OCI-LY1 (cell line): Measurements from ENCODE around the gene PDZK1IP1.

Source experiments
- H2AFZ ChIP-seq: fragments of 200-600 bp; sonication (generic), shearing (Covaris generic); 2 replicates; pipeline ENCODE4 v1.6.0; 2014; ENCODE audit warnings: antibody characterized with exemption, mild to moderate bottlenecking, low read length
- H3F3A ChIP-seq: fragments of 200-600 bp; sonication (generic), shearing (Covaris generic); 2 replicates; pipeline ENCODE4 v1.6.0; 2014; ENCODE audit warnings: mild to moderate bottlenecking, antibody characterized with exemption, low read length, moderate library complexity; ENCODE audit not compliant: insufficient read depth
- H3K27ac ChIP-seq: fragments of 200-600 bp; sonication (generic); 2 replicates; pipeline ENCODE4 v1.5.1; 2014; ENCODE audit warnings: low read length, mixed run types, mild to moderate bottlenecking, low read depth; ENCODE audit not compliant: poor library complexity, severe bottlenecking
- H3K27me3 ChIP-seq: fragments of 200-600 bp; sonication (generic); 2 replicates; pipeline ENCODE4 v1.6.0; 2014; ENCODE audit warnings: antibody characterized with exemption, mild to moderate bottlenecking, low read length, moderate library complexity; ENCODE audit not compliant: insufficient read depth
- H3K36me3 ChIP-seq: fragments of 200-600 bp; sonication (generic); 2 replicates; pipeline ENCODE4 v1.6.1; 2014; ENCODE audit warnings: mild to moderate bottlenecking, antibody characterized with exemption, low read length, moderate library complexity, mixed read lengths; ENCODE audit not compliant: insufficient read depth
- H3K4me1 ChIP-seq: fragments of 200-600 bp; sonication (generic); 2 replicates; pipeline ENCODE4 v1.5.1; 2014; ENCODE audit warnings: mild to moderate bottlenecking, low read length, moderate library complexity; ENCODE audit not compliant: insufficient read depth, severe bottlenecking
- H3K4me2 ChIP-seq: fragments of 200-600 bp; sonication (generic), shearing (Covaris generic); 2 replicates; pipeline ENCODE4 v1.6.1; 2014; ENCODE audit warnings: low read length
- H3K4me3 ChIP-seq: fragments of 200-600 bp; sonication (generic); 2 replicates; pipeline ENCODE4 v1.5.1; 2014; ENCODE audit warnings: low read length, low read depth, mild to moderate bottlenecking, mixed read lengths; ENCODE audit not compliant: poor library complexity, severe bottlenecking
- H3K79me2 ChIP-seq: fragments of 200-600 bp; shearing (Covaris generic); 2 replicates; pipeline ENCODE4 v1.6.1; 2016; ENCODE audit warnings: mixed run types, low read length, mixed read lengths; ENCODE audit not compliant: insufficient read depth
- H3K9ac ChIP-seq: fragments of 200-600 bp; sonication (generic), shearing (Covaris generic); 2 replicates; pipeline ENCODE4 v1.6.1; 2014; ENCODE audit warnings: mild to moderate bottlenecking, low read length, mixed read lengths
- H3K9me2 ChIP-seq: fragments of 200-600 bp; sonication (generic), shearing (Covaris generic); 2 replicates; pipeline ENCODE4 v1.6.1; 2014; ENCODE audit warnings: low read depth, mild to moderate bottlenecking, low read length, mixed read lengths
- H3K9me3 ChIP-seq: fragments of 200-600 bp; shearing (Covaris generic); 2 replicates; pipeline ENCODE4 v1.6.1; 2014; ENCODE audit warnings: low read length, mixed read lengths
- H4K20me1 ChIP-seq: fragments of 200-600 bp; sonication (generic), shearing (Covaris generic); 2 replicates; pipeline ENCODE4 v1.6.0; 2016; ENCODE audit warnings: mild to moderate bottlenecking, low read length; ENCODE audit not compliant: insufficient read depth
- EZH2 ChIP-seq: fragments of 200-600 bp; sonication (generic), shearing (Covaris generic); IDR thresholded peaks from 2 replicates; pipeline ENCODE4 v1.8.0; 2017; ENCODE audit warnings: borderline replicate concordance, mixed run types, mild to moderate bottlenecking, antibody characterized with exemption, low read length, moderate library complexity, mixed read lengths
- TF ChIP-seq, protein P1 (sequence below): fragments of 200-600 bp; sonication (generic), shearing (Covaris generic); IDR thresholded peaks from 2 replicates; pipeline ENCODE4 v1.5.1; 2017; ENCODE audit warnings: mild to moderate bottlenecking, antibody characterized with exemption, low read length, moderate library complexity, mixed read lengths

Gene PDZK1IP1

DNA sequence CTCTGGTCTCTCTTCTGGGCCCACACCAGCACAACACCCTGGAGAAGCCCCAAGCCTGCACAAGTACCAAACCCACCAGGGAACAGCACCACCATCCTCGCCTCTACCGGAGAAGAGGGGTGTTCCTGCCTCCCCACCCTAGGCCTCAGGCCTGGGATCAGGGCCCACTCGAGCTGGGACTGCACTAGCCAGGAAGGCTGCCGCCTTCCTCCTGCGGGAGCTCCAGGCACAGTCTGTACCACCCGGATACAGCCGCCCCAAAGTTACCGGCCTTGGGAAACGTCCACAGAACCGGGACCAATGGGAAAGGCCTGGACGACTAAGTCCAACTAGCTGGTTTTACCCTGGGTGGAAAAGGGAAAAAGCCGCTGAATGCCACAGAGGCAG is 38.8 kb upstream of the PDZK1IP1 start:
- Histone ChIP-seq H3K9me3 (no peaks in the 10 kb centered on the region), H3K27ac (no peak overlapping the region), H3K4me3 (no peak overlapping the region), H4K20me1 (no peaks in the 10 kb centered on the region), H3K27me3 (no peaks in the 10 kb centered on the region; the same call in 1 of the 2 replicates), H3K4me2 (no peak overlapping the region), H3K4me1 (no peaks in the 10 kb centered on the region), H3K79me2 (no peaks in the 10 kb centered on the region), H3K9me2 (no peaks in the 10 kb centered on the region), H3F3A (no peaks in the 10 kb centered on the region), H3K36me3 (no peaks in the 10 kb centered on the region), H3K9ac (no peak overlapping the region), H2AFZ (no peak overlapping the region)
- TF ChIP-seq, protein P1, sequence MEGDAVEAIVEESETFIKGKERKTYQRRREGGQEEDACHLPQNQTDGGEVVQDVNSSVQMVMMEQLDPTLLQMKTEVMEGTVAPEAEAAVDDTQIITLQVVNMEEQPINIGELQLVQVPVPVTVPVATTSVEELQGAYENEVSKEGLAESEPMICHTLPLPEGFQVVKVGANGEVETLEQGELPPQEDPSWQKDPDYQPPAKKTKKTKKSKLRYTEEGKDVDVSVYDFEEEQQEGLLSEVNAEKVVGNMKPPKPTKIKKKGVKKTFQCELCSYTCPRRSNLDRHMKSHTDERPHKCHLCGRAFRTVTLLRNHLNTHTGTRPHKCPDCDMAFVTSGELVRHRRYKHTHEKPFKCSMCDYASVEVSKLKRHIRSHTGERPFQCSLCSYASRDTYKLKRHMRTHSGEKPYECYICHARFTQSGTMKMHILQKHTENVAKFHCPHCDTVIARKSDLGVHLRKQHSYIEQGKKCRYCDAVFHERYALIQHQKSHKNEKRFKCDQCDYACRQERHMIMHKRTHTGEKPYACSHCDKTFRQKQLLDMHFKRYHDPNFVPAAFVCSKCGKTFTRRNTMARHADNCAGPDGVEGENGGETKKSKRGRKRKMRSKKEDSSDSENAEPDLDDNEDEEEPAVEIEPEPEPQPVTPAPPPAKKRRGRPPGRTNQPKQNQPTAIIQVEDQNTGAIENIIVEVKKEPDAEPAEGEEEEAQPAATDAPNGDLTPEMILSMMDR: no peak
- no peak for TF ChIP-seq EZH2

DNA sequence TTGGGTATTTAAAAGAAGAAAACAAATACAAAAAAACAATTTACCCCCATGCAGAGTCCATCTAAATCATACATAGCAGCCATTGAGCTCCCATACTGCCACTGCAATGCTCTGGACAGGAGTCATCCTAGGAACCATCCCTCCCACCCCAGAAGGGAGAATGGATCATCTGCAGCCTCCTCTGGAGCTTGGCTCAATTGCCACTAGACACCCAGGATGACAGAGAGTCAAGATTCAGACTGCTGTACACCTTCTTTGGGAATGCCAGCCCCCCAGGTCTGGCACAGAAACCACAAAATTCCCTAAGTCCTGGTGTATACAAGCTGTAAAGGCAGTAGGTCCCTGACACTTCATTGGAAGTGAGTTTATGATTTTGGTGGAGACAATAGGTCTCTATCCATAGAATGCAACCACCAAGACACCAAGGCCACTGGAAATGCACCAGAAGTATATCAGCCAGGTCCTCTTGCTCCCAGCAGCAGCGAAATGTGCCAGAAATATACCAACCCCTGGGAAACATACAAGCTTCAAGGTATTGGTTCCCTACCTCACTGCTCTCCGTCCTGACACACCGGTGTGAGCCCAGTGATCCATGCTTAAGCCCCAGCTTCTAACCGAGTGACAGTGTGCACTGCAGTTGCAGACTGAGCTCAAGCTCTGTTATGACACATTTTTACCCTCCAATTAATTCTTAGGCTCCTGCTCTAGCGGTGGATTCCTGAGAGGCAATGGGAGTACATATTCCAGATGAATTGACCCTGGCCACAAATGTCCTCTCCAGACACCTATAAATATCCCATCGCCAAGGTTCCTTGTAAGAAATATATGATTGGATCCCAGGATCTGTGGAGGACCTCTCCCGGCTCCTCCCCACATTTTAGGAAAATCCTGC is 37.8 kb upstream of the PDZK1IP1 start:
- Histone ChIP-seq H3K4me1 (no peaks in the 10 kb centered on the region), H2AFZ (no peak overlapping the region), H3K27me3 (no peaks in the 10 kb centered on the region; the same call in 1 of the 2 replicates), H3K27ac (no peak overlapping the region), H3F3A (no peaks in the 10 kb centered on the region), H3K79me2 (no peaks in the 10 kb centered on the region), H3K9me3 (no peaks in the 10 kb centered on the region), H3K9ac (no peak overlapping the region), H4K20me1 (no peaks in the 10 kb centered on the region), H3K4me3 (no peak overlapping the region), H3K36me3 (no peaks in the 10 kb centered on the region), H3K4me2 (no peak overlapping the region), H3K9me2 (no peaks in the 10 kb centered on the region)
- TF ChIP-seq, protein P1: no peak
- no peak for TF ChIP-seq EZH2

DNA sequence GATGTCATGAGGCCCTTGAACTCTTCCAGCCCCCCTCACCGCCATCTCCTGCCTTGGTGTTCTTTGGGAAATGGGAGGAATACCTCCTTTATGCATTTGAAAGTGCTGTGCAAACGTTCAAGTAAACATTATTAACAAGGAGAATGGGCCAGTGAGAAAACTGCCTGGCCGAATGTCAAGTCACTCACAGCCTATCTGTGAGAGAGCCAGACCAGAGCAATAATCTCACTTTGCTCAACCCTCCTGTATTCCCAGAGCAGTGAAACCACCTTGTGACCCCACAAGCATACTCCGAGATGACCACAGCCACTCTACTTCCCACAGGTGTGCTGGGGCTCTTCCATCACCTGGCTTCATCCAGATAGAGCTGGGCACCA is 37.0 kb upstream of the PDZK1IP1 start:
- H2AFZ ChIP-seq: no peak overlapping the region
- H3K36me3 ChIP-seq: no peaks in the 10 kb centered on the region
- H3K4me3 ChIP-seq: no peak overlapping the region
- no peaks in the 10 kb centered on the region for H4K20me1 ChIP-seq
- no peaks in the 10 kb centered on the region for H3K79me2 ChIP-seq
- H3K9ac ChIP-seq: no peak overlapping the region
- no peak overlapping the region for H3K27ac ChIP-seq
- H3K27me3 ChIP-seq: no peaks in the 10 kb centered on the region; the same call in 1 of the 2 replicates
- TF ChIP-seq, protein P1: no peak
- no peak for TF ChIP-seq EZH2
- H3K9me2 ChIP-seq: no peaks in the 10 kb centered on the region
- no peaks in the 10 kb centered on the region for H3F3A ChIP-seq
- no peaks in the 10 kb centered on the region for H3K9me3 ChIP-seq
- no peak overlapping the region for H3K4me2 ChIP-seq
- H3K4me1 ChIP-seq: no peaks in the 10 kb centered on the region
